OCI-LY3 (cell line): ENCODE measurements around the gene TOP3A.

Experiments
- EZH2phosphoT487 ChIP-seq: fragments of 200-600 bp; shearing (Covaris generic); IDR thresholded peaks from 2 replicates; pipeline ENCODE4 v1.6.1; 2018; ENCODE audit warnings: antibody characterized with exemption, mixed run types, low read depth
- TF ChIP-seq, protein P1 (sequence below): fragments of 200-600, 300-600 bp; sonication (generic); IDR thresholded peaks from 2 replicates; pipeline ENCODE4 v1.5.1; 2014; ENCODE audit warnings: antibody characterized with exemption, low read length, low read depth

DNA sequence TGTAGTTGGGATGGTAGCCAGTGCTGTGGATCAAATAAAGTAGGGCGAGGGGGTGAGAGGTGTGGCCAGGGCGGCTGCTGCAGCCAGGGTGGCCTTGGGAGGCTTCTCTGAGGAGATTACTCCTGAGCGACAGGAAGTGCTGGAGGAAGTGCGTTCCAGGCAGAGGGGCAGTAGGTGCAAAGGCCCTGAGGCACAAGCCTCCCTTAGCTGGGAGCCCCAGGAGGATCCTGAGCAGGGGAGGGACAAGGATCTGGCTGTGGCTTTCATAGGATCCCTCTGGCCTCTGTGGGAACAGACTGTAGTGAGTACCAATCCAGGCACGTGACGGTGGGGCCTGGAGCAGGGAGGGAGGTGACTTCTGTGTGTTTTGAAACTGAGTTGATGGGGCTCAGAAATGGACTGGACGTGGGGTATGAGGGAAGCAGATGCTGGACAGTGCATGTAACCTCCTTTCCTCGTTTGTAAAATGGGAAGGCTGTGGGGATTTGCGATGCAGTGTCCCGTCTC is 86.6 kb downstream of the TOP3A start:
- TF ChIP-seq, protein P1, sequence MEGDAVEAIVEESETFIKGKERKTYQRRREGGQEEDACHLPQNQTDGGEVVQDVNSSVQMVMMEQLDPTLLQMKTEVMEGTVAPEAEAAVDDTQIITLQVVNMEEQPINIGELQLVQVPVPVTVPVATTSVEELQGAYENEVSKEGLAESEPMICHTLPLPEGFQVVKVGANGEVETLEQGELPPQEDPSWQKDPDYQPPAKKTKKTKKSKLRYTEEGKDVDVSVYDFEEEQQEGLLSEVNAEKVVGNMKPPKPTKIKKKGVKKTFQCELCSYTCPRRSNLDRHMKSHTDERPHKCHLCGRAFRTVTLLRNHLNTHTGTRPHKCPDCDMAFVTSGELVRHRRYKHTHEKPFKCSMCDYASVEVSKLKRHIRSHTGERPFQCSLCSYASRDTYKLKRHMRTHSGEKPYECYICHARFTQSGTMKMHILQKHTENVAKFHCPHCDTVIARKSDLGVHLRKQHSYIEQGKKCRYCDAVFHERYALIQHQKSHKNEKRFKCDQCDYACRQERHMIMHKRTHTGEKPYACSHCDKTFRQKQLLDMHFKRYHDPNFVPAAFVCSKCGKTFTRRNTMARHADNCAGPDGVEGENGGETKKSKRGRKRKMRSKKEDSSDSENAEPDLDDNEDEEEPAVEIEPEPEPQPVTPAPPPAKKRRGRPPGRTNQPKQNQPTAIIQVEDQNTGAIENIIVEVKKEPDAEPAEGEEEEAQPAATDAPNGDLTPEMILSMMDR: no peak
- no peak for TF ChIP-seq EZH2phosphoT487
